ENCODE data around the gene KATNB1. TPM values are rescaled to one million over a fixed set of nuclear protein-coding genes. Genes with fewer than 3 reads are reported as not detected.
"Not testable (repeated sequence)": the region's sequence is repeated elsewhere in the genome, so short reads cannot be mapped to it uniquely, and the experiment has no call there.

The KATNB1 gene
- total RNA-seq, 4 donors from 2014 or later: 16.8 to 30.2 (median 21.0) TPM

- DNase-seq: no peak
- no peaks in the 10 kb centered on the region for H3K9me3 ChIP-seq
- TF ChIP-seq, protein P1, sequence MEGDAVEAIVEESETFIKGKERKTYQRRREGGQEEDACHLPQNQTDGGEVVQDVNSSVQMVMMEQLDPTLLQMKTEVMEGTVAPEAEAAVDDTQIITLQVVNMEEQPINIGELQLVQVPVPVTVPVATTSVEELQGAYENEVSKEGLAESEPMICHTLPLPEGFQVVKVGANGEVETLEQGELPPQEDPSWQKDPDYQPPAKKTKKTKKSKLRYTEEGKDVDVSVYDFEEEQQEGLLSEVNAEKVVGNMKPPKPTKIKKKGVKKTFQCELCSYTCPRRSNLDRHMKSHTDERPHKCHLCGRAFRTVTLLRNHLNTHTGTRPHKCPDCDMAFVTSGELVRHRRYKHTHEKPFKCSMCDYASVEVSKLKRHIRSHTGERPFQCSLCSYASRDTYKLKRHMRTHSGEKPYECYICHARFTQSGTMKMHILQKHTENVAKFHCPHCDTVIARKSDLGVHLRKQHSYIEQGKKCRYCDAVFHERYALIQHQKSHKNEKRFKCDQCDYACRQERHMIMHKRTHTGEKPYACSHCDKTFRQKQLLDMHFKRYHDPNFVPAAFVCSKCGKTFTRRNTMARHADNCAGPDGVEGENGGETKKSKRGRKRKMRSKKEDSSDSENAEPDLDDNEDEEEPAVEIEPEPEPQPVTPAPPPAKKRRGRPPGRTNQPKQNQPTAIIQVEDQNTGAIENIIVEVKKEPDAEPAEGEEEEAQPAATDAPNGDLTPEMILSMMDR (IDR thresholded peaks at IDR 0.05): no peak
- no peak for TF ChIP-seq POLR2A (IDR thresholded peaks at IDR 0.05)
- H3K27ac ChIP-seq: no peak overlapping the region
- H3K36me3 ChIP-seq: no peaks in the 10 kb centered on the region
- peaks cover 0 to 14% (median 0%) of the 10 kb centered on the region in 4 donors for H3K27me3 ChIP-seq
- H3K4me3 ChIP-seq: no peak overlapping the region
- intact Hi-C loops (cut with DNase I): no loop called here
- no peaks in the 10 kb centered on the region for H3K4me1 ChIP-seq
- WGBS, 2 donors: 81 to 88% methylated on average over 3 of the region's 3 CpGs
These were observed 25.9 kb upstream of the KATNB1 start for GRCh38 chr16:57709663-57710062.

DNA sequence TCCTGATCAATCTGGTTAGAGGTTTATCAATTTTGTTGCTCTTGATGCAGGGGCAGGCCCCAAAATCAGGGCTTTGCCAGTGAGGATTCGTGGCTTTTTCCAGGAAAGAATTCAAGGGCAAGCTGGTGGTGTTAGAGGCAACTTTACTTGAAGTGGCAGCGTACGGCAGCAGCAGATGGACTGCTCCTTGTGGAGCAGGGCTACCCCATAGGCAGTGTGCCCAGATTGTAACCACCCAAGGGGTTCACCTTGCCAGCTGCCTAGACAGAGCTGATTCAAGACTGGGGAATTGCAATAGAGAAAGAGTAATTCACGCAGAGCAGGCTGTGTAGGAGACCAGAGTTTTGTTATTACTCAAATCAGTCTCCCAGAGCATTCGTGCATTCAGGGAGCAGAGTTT lies 24.2 kb upstream of the KATNB1 start:
- Histone ChIP-seq H3K9me3 (no peaks in the 10 kb centered on the region), H3K4me3 (no peak overlapping the region), H3K36me3 (no peaks in the 10 kb centered on the region), H3K27ac (no peak overlapping the region), H3K27me3 (peaks cover 0 to 29% (median 0%) of the 10 kb centered on the region in 4 donors), H3K4me1 (no peaks in the 10 kb centered on the region)
- 72 to 89% methylated on average over 4 to 5 of the region's 5 CpGs for WGBS, 2 donors
- intact Hi-C loops (cut with DNase I): no loop called here
- TF ChIP-seq, protein P1 (IDR thresholded peaks at IDR 0.05): no peak
- TF ChIP-seq POLR2A (IDR thresholded peaks at IDR 0.05): no peak
- DNase-seq: no peak

DNA sequence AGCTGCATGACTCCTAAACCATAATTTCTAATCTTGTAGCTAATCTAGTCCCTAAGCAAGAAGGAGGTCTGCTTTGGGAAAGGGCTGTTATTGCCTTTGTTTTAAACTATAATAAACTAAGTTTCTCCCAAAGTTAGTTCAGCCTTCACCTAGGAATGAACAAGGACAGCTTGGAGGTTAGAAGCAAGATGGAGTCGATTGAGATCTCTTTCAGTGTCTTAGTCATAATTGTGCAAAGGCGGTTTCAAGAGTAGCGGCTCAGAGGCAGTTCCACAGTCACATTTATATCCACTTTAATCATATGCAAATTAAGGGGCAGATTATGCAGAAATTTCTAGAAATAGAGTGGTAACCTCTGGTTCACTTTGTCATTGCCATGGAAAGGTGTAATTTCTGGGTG lies 23.6 kb upstream of the KATNB1 start:
- Histone ChIP-seq H3K36me3 (no peaks in the 10 kb centered on the region), H3K9me3 (no peaks in the 10 kb centered on the region), H3K27me3 (peaks cover 0 to 29% (median 0%) of the 10 kb centered on the region in 4 donors), H3K27ac (no peak overlapping the region), H3K4me1 (no peaks in the 10 kb centered on the region), H3K4me3 (no peak overlapping the region)
- no peak for DNase-seq
- 88 to 97% methylated on average over 3 of the region's 3 CpGs for WGBS, 2 donors
- TF ChIP-seq POLR2A (IDR thresholded peaks at IDR 0.05): no peak
- TF ChIP-seq, protein P1 (IDR thresholded peaks at IDR 0.05): no peak
- intact Hi-C loops (cut with DNase I): no loop called here

GRCh38 chr16:57712569-57712968 lies 23.0 kb upstream of the KATNB1 start:
- H3K4me1 ChIP-seq; H3K36me3 ChIP-seq; intact Hi-C loops (cut with DNase I); H3K9me3 ChIP-seq; DNase-seq; H3K27ac ChIP-seq; H3K4me3 ChIP-seq: not testable (repeated sequence)
- peaks cover 0 to 26% (median 0%) of the 10 kb centered on the region in 4 donors for H3K27me3 ChIP-seq
- 52 to 65% methylated on average over 6 of the region's 6 CpGs for WGBS, 2 donors

DNA sequence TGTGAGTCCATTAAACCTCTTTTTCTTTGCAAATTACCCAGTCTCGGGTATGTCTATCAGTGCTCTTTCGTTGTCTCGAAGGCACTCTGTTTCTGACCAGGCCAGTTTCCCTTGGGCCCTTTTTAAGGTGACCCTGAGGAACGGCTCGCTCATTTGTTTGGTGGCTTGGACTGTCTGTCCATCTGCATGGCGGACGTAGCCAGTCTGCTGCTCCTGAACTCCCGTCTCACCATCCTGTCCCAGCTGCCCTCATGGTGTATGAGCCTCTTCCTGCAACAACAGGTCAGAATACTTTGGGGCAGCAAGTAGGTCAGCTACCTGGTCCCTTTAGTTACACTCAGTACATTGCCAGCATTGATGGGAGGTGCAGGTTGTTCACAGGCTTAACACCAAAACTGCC lies 22.0 kb upstream of the KATNB1 start:
- TF ChIP-seq, protein P1 (IDR thresholded peaks at IDR 0.05): no peak
- no peak for TF ChIP-seq POLR2A (IDR thresholded peaks at IDR 0.05)

DNA sequence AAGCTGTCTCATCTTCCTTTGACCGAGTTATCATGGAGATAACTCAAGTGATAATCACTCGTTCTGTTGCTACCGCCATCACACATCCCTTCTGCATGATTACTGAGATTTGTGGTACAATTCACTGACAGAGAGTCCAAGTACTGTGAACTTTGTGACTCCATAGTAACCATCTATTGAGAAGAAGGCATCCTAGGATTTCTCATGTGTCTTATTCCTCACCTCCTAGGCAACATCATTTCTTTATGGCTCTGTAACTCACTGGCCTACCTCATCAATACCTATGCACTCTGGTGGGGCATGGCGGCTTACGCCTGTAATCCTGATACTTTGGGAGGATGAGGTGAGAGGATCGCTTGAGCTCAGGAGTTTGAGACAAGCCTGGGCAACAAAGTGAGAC lies 21.5 kb upstream of the KATNB1 start:
- no peaks in the 10 kb centered on the region for H3K9me3 ChIP-seq
- H3K27me3 ChIP-seq: peaks cover 0 to 28% (median 0%) of the 10 kb centered on the region in 4 donors
- no peaks in the 10 kb centered on the region for H3K36me3 ChIP-seq
- H3K4me1 ChIP-seq: no peaks in the 10 kb centered on the region
- no peak overlapping the region for H3K27ac ChIP-seq
- no peak overlapping the region for H3K4me3 ChIP-seq
- 79 to 87% methylated on average over 5 to 6 of the region's 6 CpGs for WGBS, 2 donors
- TF ChIP-seq POLR2A (IDR thresholded peaks at IDR 0.05): no peak
- TF ChIP-seq, protein P1 (IDR thresholded peaks at IDR 0.05): no peak
- DNase-seq: no peak
- intact Hi-C loops (cut with DNase I): no loop called here

More for the DNA sequence above, 22.0 kb upstream of the KATNB1 start:
- WGBS, 2 donors: 82 to 94% methylated on average over 8 of the region's 8 CpGs
- no peak for DNase-seq
- intact Hi-C loops (cut with DNase I): no loop called here
- no peaks in the 10 kb centered on the region for H3K36me3 ChIP-seq
- peaks cover 0 to 32% (median 0%) of the 10 kb centered on the region in 4 donors for H3K27me3 ChIP-seq
- no peak overlapping the region for H3K4me3 ChIP-seq
- H3K9me3 ChIP-seq: no peaks in the 10 kb centered on the region
- no peaks in the 10 kb centered on the region for H3K4me1 ChIP-seq
- no peak overlapping the region for H3K27ac ChIP-seq
